C4-2B (cell line): Measurements from ENCODE around the gene ATP9A.

Experiments used
- H3K27ac ChIP-seq: fragments of 450-650 bp; 2 replicates; pipeline ENCODE4 v1.5.1; 2017
- ZFX ChIP-seq: fragments of 450-650 bp; IDR thresholded peaks from 2 replicates; pipeline ENCODE4 v1.6.1; 2017
- TF ChIP-seq, protein P1 (sequence below): fragments of 450-650 bp; conservative IDR thresholded peaks from 2 replicates; pipeline ENCODE4 v1.5.1; 2017; ENCODE audit warnings: mild to moderate bottlenecking

ATP9A gene

DNA sequence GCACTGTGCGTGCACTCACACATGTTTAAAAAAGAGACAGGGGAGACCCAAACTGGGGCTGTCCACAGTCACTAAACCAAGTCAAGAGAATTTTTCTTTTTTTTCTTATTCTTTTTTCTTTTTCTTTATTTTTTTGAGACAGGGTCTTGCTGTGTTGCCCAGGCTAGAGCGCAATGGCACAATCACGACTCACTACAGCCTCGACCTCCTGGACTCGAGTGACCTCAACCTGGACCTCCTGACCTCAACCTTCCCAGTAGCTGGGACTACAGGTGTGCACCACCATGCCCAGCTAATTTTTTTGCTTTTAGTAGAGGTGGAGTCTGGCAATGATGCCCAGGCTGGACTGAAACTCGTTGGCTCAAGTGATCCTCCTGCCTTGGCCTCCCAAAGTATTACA lies 136.2 kb downstream of the ATP9A start:
- TF ChIP-seq, protein P1, sequence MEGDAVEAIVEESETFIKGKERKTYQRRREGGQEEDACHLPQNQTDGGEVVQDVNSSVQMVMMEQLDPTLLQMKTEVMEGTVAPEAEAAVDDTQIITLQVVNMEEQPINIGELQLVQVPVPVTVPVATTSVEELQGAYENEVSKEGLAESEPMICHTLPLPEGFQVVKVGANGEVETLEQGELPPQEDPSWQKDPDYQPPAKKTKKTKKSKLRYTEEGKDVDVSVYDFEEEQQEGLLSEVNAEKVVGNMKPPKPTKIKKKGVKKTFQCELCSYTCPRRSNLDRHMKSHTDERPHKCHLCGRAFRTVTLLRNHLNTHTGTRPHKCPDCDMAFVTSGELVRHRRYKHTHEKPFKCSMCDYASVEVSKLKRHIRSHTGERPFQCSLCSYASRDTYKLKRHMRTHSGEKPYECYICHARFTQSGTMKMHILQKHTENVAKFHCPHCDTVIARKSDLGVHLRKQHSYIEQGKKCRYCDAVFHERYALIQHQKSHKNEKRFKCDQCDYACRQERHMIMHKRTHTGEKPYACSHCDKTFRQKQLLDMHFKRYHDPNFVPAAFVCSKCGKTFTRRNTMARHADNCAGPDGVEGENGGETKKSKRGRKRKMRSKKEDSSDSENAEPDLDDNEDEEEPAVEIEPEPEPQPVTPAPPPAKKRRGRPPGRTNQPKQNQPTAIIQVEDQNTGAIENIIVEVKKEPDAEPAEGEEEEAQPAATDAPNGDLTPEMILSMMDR, result no peak
- no peak for TF ChIP-seq ZFX
- H3K27ac ChIP-seq, result no peak overlapping the region

DNA sequence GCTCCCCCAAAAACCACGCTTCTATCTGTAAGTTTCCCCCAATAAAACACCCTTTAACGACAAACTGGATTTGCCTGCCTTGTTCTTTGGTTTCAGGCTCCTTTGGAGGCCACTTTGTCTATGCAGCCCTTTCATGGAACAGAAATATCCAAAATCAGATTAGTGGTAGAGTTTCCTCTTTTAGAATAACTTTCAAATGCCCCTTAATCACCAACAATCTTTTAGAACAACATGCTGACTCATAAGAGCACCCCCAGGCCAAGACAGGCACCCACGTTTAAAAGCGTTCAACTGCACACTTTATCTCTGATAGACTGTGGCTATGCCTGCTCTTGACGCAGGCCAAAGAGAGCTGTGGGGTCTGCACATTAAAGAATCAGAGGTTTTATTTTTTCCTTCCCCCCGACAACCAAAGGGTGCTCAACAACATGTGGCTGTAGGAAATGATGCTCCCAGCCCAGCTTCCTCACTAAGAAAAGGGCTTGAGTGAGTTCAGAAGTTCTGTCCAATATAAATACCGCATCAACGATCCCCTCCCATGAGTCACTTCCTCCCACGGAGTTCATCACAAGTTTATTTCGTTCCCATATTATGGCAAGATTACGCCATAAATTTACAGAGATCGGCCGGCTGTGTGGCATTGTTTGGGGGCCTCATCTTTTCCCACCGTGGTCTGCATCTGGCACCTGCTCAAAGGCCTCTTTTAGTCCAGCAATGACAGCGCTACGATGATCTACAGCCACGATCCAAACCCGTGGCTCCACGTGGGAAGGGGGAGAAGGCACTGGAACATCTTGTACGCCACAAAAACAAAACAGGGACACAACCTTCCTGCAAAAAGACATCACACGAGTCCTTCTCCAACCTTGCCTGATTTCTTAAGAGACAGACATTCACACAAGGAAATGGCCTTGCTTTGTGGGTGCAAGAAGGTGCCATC lies 136.9 kb downstream of the ATP9A start:
- TF ChIP-seq ZFX, result no peak
- TF ChIP-seq, protein P1, result no peak
- H3K27ac ChIP-seq, result no peak overlapping the region

DNA sequence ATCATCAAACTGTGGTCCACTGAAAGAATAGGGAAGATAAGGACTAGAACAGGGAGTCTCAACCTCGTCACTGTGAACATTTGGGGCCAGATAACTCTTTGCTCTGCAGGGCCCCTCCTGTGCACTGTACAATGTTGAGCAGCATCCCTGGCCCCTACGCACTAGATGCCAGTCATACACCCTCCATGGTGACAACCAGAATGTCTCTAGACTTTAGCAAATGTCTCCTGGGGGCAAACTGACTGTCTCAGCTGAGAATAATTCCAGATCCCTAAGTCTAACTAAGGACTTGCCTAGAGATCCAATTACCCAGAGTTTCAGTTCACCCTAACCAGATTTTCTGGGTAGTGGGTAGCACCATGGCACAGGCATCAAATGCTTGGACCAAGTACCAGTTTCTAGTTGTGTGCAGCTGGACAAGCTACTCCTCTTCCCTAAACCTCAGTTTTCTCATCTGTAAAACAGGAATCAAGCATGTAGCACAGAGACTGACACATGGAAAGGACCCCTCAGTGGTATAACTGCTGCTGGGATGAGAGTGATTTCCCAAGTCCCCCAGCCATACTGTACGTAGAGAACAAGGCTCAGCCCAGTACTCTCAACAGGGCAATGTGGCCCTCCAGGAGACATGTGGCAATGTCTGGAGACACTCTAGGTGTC lies 138.7 kb downstream of the ATP9A start:
- TF ChIP-seq, protein P1, result no peak
- no peak for TF ChIP-seq ZFX
- H3K27ac ChIP-seq, result no peak overlapping the region

DNA sequence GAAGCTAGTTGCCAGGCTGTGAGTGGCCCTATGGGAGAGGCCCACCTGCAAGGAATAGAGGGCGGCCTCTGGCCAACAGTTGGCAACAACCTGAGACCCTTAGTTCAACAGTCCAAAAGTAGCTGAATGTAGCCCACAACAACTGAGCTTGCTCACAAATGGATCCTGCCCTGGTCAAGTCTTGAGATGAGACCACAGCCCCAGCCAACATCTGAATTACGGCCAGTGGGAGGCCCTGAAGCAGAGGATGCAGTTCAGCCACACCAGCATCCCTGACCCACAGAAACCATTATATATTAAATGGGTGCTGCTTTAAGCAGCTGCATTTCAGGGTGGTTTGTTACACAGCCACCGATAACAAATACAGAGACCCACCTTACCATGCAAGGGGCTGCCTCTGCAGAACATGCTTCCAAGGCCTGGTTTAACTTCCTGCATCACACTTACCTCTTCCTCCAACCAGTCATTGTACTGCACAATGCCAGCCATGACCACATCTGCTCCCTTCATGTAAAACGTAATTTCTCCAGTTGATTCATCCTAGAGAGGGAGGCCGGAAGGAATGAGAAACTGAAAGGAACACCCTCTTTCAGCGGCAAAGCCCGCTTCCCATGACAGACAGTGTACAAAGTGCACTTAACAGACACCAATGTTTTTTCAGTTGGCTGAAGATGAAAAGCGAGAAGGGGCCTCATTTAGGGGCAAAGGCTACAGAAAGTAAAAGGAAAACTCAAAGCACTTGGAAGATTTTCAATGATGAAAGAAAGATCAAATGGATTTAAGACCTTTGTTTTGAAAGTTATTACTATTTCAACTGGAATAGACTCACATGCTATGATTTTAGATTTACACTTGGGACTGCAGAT lies 139.4 kb downstream of the ATP9A start:
- H3K27ac ChIP-seq, result no peak overlapping the region
- TF ChIP-seq, protein P1, result no peak
- no peak for TF ChIP-seq ZFX

DNA sequence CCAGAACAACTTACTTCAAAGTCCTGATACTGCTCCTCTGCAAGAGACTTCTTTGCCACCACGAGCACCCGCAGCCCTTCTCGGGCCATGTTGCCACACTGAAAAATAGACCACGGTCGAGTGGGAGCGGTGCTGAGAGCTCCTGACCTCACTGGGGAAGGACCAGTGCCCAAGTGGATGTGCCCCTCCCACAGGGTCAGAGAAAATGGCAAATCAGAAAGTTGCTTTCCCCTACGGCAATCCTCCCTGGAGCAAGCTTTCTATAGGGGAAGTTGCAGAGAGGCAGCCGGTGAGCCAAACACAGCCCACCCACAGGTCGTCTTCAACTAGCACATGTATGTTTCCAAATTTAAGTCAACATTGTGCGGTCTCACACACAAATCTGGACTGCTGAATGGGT lies 140.6 kb downstream of the ATP9A start:
- no peak overlapping the region for H3K27ac ChIP-seq
- TF ChIP-seq, protein P1, result no peak
- TF ChIP-seq ZFX, result no peak

DNA sequence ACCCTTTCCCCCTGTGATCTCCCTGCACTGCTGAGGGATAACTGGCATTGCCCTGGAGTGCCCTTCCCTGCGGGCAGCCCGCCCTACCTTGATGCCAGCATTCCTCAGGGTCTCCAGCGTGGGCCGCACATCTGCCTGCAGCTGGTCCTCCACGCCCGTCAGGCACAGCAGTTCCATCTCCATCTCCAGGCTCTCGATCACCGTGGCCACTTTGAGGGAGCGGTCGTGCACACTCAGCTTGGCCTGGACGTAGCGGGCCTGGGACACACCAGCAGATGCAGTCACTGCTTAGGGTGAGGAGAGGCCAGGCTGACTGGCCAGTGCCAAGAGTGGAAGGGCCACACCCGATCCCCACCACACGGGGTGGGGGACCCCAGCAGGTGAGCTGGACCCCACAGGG lies 143.1 kb downstream of the ATP9A start:
- TF ChIP-seq ZFX, result no peak
- TF ChIP-seq, protein P1, result no peak
- no peak overlapping the region for H3K27ac ChIP-seq
